HG03064 (cell line): Measurements from ENCODE around the gene ZEB2.

Experiments
- ATAC-seq: cut with Tn5 transposase; IDR thresholded peaks from one replicate; pipeline ENCODE4 v1.9.1; 2021; ENCODE audit warnings: low read depth; ENCODE audit not compliant: unreplicated experiment

The ZEB2 gene

GRCh38 chr2:144454466-144455287 is 65.2 kb downstream of the ZEB2 start:
- ATAC-seq: no peak

- ATAC-seq: no peak
Observed at GRCh38 chr2:144453486-144454158, 66.3 kb downstream of the ZEB2 start.

GRCh38 chr2:144452989-144453336 is 67.0 kb downstream of the ZEB2 start:
- ATAC-seq: no peak

- ATAC-seq: no peak
Observed at GRCh38 chr2:144452169-144452988, 67.5 kb downstream of the ZEB2 start.

- no peak for ATAC-seq
Observed at GRCh38 chr2:144451443-144451842, 68.5 kb downstream of the ZEB2 start.

GRCh38 chr2:144449028-144449406 is 70.9 kb downstream of the ZEB2 start:
- no peak for ATAC-seq

GRCh38 chr2:144448389-144449027 is 71.4 kb downstream of the ZEB2 start:
- no peak for ATAC-seq

GRCh38 chr2:144447535-144447934 is 72.4 kb downstream of the ZEB2 start:
- ATAC-seq: no peak

- no peak for ATAC-seq
Observed at GRCh38 chr2:144446136-144446535, 73.8 kb downstream of the ZEB2 start.

GRCh38 chr2:144445196-144445595 is 74.7 kb downstream of the ZEB2 start:
- no peak for ATAC-seq

GRCh38 chr2:144443837-144444817 is 75.8 kb downstream of the ZEB2 start:
- ATAC-seq: no peak

- ATAC-seq: no peak
Observed at GRCh38 chr2:144441711-144442141, 78.2 kb downstream of the ZEB2 start.

GRCh38 chr2:144439993-144440392 is 79.9 kb downstream of the ZEB2 start:
- ATAC-seq: no peak

GRCh38 chr2:144438801-144439631 is 80.9 kb downstream of the ZEB2 start:
- no peak for ATAC-seq

- ATAC-seq: no peak
Observed at GRCh38 chr2:144437636-144438035, 82.3 kb downstream of the ZEB2 start.

GRCh38 chr2:144434425-144435222 is 85.3 kb downstream of the ZEB2 start:
- no peak for ATAC-seq

GRCh38 chr2:144432921-144433320 is 87.0 kb downstream of the ZEB2 start:
- ATAC-seq: no peak

- ATAC-seq: no peak
Observed at GRCh38 chr2:144431998-144432397, 87.9 kb downstream of the ZEB2 start.
